Upper lobe of left lung (tissue), 4 donors: ENCODE results near the gene ASB15.

Source experiments
- POLR2AphosphoS5 ChIP-seq, 2 donors: sonication (generic); formaldehyde crosslinking; IDR thresholded peaks; one replicate each; pipeline ENCODE4 v1.5.1; 2017; ENCODE audit warnings: antibody characterized with exemption in 2 of 2
- TF ChIP-seq, protein P1 (sequence below), 6 experiments: fragments of 450-650 bp in 4 of 6; fragments of 200-600 bp in 2 of 6; sonication (generic) in 2 of 6; IDR thresholded peaks; one replicate each; pipeline ENCODE4 v1.5.1; 2016 to 2019; ENCODE audit warnings: antibody characterized with exemption in 6 of 6

- TF ChIP-seq, protein P1, sequence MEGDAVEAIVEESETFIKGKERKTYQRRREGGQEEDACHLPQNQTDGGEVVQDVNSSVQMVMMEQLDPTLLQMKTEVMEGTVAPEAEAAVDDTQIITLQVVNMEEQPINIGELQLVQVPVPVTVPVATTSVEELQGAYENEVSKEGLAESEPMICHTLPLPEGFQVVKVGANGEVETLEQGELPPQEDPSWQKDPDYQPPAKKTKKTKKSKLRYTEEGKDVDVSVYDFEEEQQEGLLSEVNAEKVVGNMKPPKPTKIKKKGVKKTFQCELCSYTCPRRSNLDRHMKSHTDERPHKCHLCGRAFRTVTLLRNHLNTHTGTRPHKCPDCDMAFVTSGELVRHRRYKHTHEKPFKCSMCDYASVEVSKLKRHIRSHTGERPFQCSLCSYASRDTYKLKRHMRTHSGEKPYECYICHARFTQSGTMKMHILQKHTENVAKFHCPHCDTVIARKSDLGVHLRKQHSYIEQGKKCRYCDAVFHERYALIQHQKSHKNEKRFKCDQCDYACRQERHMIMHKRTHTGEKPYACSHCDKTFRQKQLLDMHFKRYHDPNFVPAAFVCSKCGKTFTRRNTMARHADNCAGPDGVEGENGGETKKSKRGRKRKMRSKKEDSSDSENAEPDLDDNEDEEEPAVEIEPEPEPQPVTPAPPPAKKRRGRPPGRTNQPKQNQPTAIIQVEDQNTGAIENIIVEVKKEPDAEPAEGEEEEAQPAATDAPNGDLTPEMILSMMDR (IDR thresholded peaks at IDR 0.05) = no peak
- TF ChIP-seq POLR2AphosphoS5 (IDR thresholded peaks at IDR 0.05) = no peak
These were observed 46.1 kb upstream of the ASB15 start for GRCh38 chr7:123555484-123555883.
